ENCODE measurements around the gene SPART.

DNA sequence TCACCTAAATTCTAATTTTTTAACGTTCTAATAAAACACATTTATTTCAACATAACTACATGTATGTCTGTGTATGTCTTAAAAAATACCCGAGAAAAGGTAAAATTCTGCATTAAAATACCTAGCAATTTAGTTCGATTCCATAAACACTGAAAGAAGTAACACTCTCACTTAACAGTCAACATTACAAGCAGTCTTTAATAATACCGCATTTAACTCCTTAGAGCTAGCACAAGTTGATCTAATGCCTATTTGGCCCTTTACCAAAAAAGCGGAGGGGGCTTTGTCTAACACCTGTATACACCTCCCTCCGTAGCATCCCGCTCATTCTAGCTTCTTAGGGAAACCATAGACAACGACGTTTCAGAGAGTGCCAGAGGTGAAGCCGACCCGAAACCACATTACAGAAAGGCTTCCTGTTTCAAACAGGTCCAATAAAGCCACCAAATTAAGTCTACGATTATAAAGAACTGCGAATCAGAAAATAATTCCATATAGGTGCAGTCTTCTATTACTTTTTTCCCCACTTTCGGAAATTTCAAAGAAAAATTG lies 1.2 kb downstream of the SPART start:
- TF ChIP-seq, protein P1, sequence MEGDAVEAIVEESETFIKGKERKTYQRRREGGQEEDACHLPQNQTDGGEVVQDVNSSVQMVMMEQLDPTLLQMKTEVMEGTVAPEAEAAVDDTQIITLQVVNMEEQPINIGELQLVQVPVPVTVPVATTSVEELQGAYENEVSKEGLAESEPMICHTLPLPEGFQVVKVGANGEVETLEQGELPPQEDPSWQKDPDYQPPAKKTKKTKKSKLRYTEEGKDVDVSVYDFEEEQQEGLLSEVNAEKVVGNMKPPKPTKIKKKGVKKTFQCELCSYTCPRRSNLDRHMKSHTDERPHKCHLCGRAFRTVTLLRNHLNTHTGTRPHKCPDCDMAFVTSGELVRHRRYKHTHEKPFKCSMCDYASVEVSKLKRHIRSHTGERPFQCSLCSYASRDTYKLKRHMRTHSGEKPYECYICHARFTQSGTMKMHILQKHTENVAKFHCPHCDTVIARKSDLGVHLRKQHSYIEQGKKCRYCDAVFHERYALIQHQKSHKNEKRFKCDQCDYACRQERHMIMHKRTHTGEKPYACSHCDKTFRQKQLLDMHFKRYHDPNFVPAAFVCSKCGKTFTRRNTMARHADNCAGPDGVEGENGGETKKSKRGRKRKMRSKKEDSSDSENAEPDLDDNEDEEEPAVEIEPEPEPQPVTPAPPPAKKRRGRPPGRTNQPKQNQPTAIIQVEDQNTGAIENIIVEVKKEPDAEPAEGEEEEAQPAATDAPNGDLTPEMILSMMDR (IDR thresholded peaks at IDR 0.05; ENCODE audit: control extremely low read depth in 1 of 3, insufficient read depth in 1 of 3, low read depth in 1 of 3, low read length in 3 of 3), result no peak
- TF ChIP-seq POLR2A (IDR thresholded peaks at IDR 0.05; ENCODE audit: control extremely low read depth in 1 of 2, low read depth in 2 of 2, low read length in 2 of 2) (no peak), RAD21 (IDR thresholded peaks at IDR 0.05 in 1 of 2, conservative IDR thresholded peaks at IDR 0.05 in 1 of 2; ENCODE audit: low read depth in 2 of 2, low read length in 2 of 2) (no peak), EP300 (IDR thresholded peaks at IDR 0.05; ENCODE audit: borderline replicate concordance in 1 of 2, low read depth in 2 of 2, low read length in 2 of 2) (no peak), POLR2AphosphoS5 (IDR thresholded peaks at IDR 0.05; ENCODE audit: low read depth, low read length) (no peak), CHD2 (IDR thresholded peaks at IDR 0.05; ENCODE audit: low read length) (no peak), HDAC6 (IDR thresholded peaks at IDR 0.05; ENCODE audit: low read depth, low read length) (no peak), JUN (IDR thresholded peaks at IDR 0.05; ENCODE audit: low read depth, low read length) (no peak), BCL11A (IDR thresholded peaks at IDR 0.05; ENCODE audit: low read depth in 2 of 2, low read length in 2 of 2) (no peak)

Data from H1 (cell line).